Uterus (tissue), 2 donors: Measurements from ENCODE around the gene ANKRD42.

ENCODE experiments used
- POLR2A ChIP-seq, 2 donors: fragments of 450-650 bp; IDR thresholded peaks; one replicate each; pipeline ENCODE4 v1.6.1; 2016; ENCODE audit warnings: antibody characterized with exemption in 2 of 2, mild to moderate bottlenecking in 1 of 2, moderate library complexity in 1 of 2
- TF ChIP-seq, protein P1 (sequence below), 4 experiments: fragments of 200-600 bp in 2 of 4; fragments of 450-650 bp in 2 of 4; sonication (generic) in 2 of 4; IDR thresholded peaks; one replicate each; pipeline ENCODE4 v1.5.1; 2016 to 2019; ENCODE audit warnings: antibody characterized with exemption in 4 of 4, mild to moderate bottlenecking in 2 of 4, moderate library complexity in 1 of 4

DNA sequence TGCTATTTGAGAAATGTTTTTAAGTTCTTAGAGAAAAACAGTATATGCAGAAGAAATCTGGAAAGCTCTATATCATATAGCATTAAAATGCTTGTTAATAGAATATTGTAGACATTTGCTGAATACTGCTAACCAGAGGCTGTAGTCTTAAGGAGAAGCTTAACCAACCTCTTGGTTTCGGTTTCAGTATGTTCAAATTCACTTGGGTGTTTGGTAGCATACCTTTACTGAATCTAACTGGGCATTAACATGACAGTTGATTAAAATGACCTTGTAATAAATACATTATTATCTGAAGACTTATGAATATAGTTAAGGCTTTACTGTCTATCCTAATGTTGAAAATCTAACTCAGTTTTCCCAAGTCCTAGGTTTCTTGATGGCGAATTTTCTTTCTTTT, 31.1 kb upstream of the ANKRD42 start:
- TF ChIP-seq, protein P1, sequence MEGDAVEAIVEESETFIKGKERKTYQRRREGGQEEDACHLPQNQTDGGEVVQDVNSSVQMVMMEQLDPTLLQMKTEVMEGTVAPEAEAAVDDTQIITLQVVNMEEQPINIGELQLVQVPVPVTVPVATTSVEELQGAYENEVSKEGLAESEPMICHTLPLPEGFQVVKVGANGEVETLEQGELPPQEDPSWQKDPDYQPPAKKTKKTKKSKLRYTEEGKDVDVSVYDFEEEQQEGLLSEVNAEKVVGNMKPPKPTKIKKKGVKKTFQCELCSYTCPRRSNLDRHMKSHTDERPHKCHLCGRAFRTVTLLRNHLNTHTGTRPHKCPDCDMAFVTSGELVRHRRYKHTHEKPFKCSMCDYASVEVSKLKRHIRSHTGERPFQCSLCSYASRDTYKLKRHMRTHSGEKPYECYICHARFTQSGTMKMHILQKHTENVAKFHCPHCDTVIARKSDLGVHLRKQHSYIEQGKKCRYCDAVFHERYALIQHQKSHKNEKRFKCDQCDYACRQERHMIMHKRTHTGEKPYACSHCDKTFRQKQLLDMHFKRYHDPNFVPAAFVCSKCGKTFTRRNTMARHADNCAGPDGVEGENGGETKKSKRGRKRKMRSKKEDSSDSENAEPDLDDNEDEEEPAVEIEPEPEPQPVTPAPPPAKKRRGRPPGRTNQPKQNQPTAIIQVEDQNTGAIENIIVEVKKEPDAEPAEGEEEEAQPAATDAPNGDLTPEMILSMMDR (IDR thresholded peaks at IDR 0.05): no peak
- TF ChIP-seq POLR2A (IDR thresholded peaks at IDR 0.05): no peak
